Osteoblast (primary cell): ENCODE data around the gene POU6F2. TPM values are rescaled to one million over a fixed set of nuclear protein-coding genes. Genes with fewer than 3 reads are reported as not detected.

Source experiments
- DNase-seq: peaks from one replicate; pipeline ENCODE4 v3.0.0; 2011; ENCODE audit warnings: low spot score, mixed read lengths; ENCODE audit not compliant: insufficient read length; ENCODE audit errors: missing footprints
- H2AFZ ChIP-seq: 2 replicates; pipeline ENCODE4 v1.6.0; 2011; ENCODE audit warnings: mild to moderate bottlenecking, low read length
- H3K27ac ChIP-seq: 2 replicates; pipeline ENCODE4 v1.5.1; 2011; ENCODE audit warnings: mild to moderate bottlenecking, low read depth, low read length, moderate library complexity
- H3K27me3 ChIP-seq: 2 replicates; pipeline ENCODE4 v1.6.0; 2012; ENCODE audit warnings: mild to moderate bottlenecking, control low read depth, inconsistent platforms, low read length, moderate library complexity; ENCODE audit not compliant: insufficient read depth
- H3K36me3 ChIP-seq: 2 replicates; pipeline ENCODE4 v1.5.1; 2011; ENCODE audit warnings: mild to moderate bottlenecking, low read length, control low read depth, moderate library complexity; ENCODE audit not compliant: insufficient read depth
- H3K4me1 ChIP-seq: 2 replicates; pipeline ENCODE4 v1.5.1; 2011; ENCODE audit warnings: mild to moderate bottlenecking, low read length, control low read depth, moderate library complexity; ENCODE audit not compliant: insufficient read depth
- H3K4me2 ChIP-seq: 2 replicates; pipeline ENCODE4 v1.6.0; 2011; ENCODE audit warnings: mild to moderate bottlenecking, low read length; ENCODE audit not compliant: insufficient read depth
- H3K4me3 ChIP-seq: fragments of 200-600 bp; sonication (generic); 3 replicates; pipeline ENCODE4 v1.5.1; 2012; ENCODE audit warnings: mild to moderate bottlenecking, low read length, inconsistent platforms; ENCODE audit not compliant: insufficient read depth
- H3K79me2 ChIP-seq: 2 replicates; pipeline ENCODE4 v1.6.0; 2012; ENCODE audit warnings: mild to moderate bottlenecking, low read length, control low read depth, inconsistent platforms; ENCODE audit not compliant: insufficient read depth
- H3K9me3 ChIP-seq: 2 replicates; pipeline ENCODE4 v1.5.1; 2011; ENCODE audit warnings: low read depth, low read length, control low read depth
- H4K20me1 ChIP-seq: 2 replicates; pipeline ENCODE4 v1.6.0; 2012; ENCODE audit warnings: mild to moderate bottlenecking, low read length, control low read depth; ENCODE audit not compliant: insufficient read depth
- CTCF ChIP-seq: IDR thresholded peaks from 2 replicates; pipeline ENCODE4 v1.5.1; 2011; ENCODE audit warnings: mild to moderate bottlenecking, low read depth, low read length, moderate library complexity; ENCODE audit errors: extremely low read depth
- total RNA-seq: library from RNA; depleted of rRNA; stranded (reverse); fragments of >200 nt; gene quantifications from 2 replicates; pipeline ENCODE4 v1.2.3, GENCODE V29; 2012

POU6F2 gene
- total RNA-seq, 1 donor = not detected

- H3K36me3 ChIP-seq = no peaks in the 10 kb centered on the region
- DNase-seq = no peak
- H3K4me1 ChIP-seq = no peaks in the 10 kb centered on the region
- no peaks in the 10 kb centered on the region for H4K20me1 ChIP-seq
- no peak for TF ChIP-seq CTCF
- no peak overlapping the region for H3K4me2 ChIP-seq
- H3K4me3 ChIP-seq = no peak overlapping the region
- no peaks in the 10 kb centered on the region for H3K27me3 ChIP-seq
- no peak overlapping the region for H3K27ac ChIP-seq
- H3K79me2 ChIP-seq = no peaks in the 10 kb centered on the region
- no peak overlapping the region for H2AFZ ChIP-seq
- no peaks in the 10 kb centered on the region for H3K9me3 ChIP-seq
Measured at GRCh38 chr7:39033885-39034624, 56.3 kb downstream of the POU6F2 start.

- Histone ChIP-seq H3K27me3 (no peaks in the 10 kb centered on the region), H3K27ac (no peak overlapping the region), H3K9me3 (no peaks in the 10 kb centered on the region), H3K4me3 (no peak overlapping the region), H3K79me2 (no peaks in the 10 kb centered on the region), H4K20me1 (no peaks in the 10 kb centered on the region), H3K36me3 (no peaks in the 10 kb centered on the region), H3K4me1 (no peaks in the 10 kb centered on the region), H3K4me2 (no peak overlapping the region), H2AFZ (no peak overlapping the region)
- no peak for TF ChIP-seq CTCF
- DNase-seq = no peak
Measured at GRCh38 chr7:39035156-39035555, 57.4 kb downstream of the POU6F2 start.

GRCh38 chr7:39035903-39036302, 58.2 kb downstream of the POU6F2 start:
- no peak for DNase-seq
- Histone ChIP-seq H3K36me3 (no peaks in the 10 kb centered on the region), H3K9me3 (no peaks in the 10 kb centered on the region), H3K4me1 (no peaks in the 10 kb centered on the region), H4K20me1 (no peaks in the 10 kb centered on the region), H3K4me3 (no peak overlapping the region), H2AFZ (no peak overlapping the region), H3K27me3 (no peaks in the 10 kb centered on the region), H3K27ac (no peak overlapping the region), H3K4me2 (no peak overlapping the region), H3K79me2 (no peaks in the 10 kb centered on the region)
- no peak for TF ChIP-seq CTCF

GRCh38 chr7:39042670-39043069, 65.0 kb downstream of the POU6F2 start:
- Histone ChIP-seq H3K27ac (no peak overlapping the region), H2AFZ (no peak overlapping the region), H3K9me3 (no peaks in the 10 kb centered on the region), H3K4me1 (no peaks in the 10 kb centered on the region), H4K20me1 (no peaks in the 10 kb centered on the region), H3K4me3 (no peak overlapping the region), H3K36me3 (no peaks in the 10 kb centered on the region), H3K4me2 (no peak overlapping the region), H3K79me2 (no peaks in the 10 kb centered on the region), H3K27me3 (no peaks in the 10 kb centered on the region)
- TF ChIP-seq CTCF = no peak
- no peak for DNase-seq
